Aorta (tissue), 5 donors: ENCODE results near the gene TMEM52. TPM values are rescaled to one million over a fixed set of nuclear protein-coding genes. Genes with fewer than 3 reads are reported as not detected.

Source experiments
- ATAC-seq: fragments of 200-7000 bp; cut with Tn5 transposase; one replicate; pipeline ENCODE4 v1.9.1; 2022; ENCODE audit warnings: moderate library complexity; ENCODE audit not compliant: low FRiP score
- DNase-seq, 2 donors: peaks; one replicate each; pipeline ENCODE4 v3.0.0-alpha.2; 2020
- H3K27ac ChIP-seq, 2 donors: one replicate each; pipeline ENCODE4 v1.5.1; 2013; ENCODE audit warnings: low read length in 2 of 2, mild to moderate bottlenecking in 2 of 2, moderate library complexity in 2 of 2, control low read depth in 1 of 2, inconsistent platforms in 1 of 2, low read depth in 1 of 2
- H3K27me3 ChIP-seq, 2 donors: one replicate each; pipeline ENCODE4 v1.6.1; 2013; ENCODE audit warnings: control low read depth in 1 of 2, low read length in 1 of 2, mild to moderate bottlenecking in 1 of 2, moderate library complexity in 1 of 2; ENCODE audit not compliant: insufficient read depth in 2 of 2, control insufficient read depth in 1 of 2
- H3K36me3 ChIP-seq, 2 donors: one replicate each; pipeline ENCODE4 v1.6.1; 2013; ENCODE audit warnings: control low read depth in 1 of 2, low read length in 1 of 2, mild to moderate bottlenecking in 1 of 2; ENCODE audit not compliant: insufficient read depth in 2 of 2, control insufficient read depth in 1 of 2
- H3K4me1 ChIP-seq, 2 donors: one replicate each; pipeline ENCODE4 v1.6.1; 2013; ENCODE audit warnings: low read length in 2 of 2, control low read depth in 1 of 2, mild to moderate bottlenecking in 1 of 2, moderate library complexity in 1 of 2; ENCODE audit not compliant: insufficient read depth in 2 of 2, control insufficient read depth in 1 of 2
- H3K4me3 ChIP-seq, 2 donors: one replicate each; pipeline ENCODE4 v1.5.1; 2013; ENCODE audit warnings: low read length in 2 of 2, control low read depth in 1 of 2, mild to moderate bottlenecking in 1 of 2
- H3K9me3 ChIP-seq: one replicate; pipeline ENCODE4 v1.6.1; 2013; ENCODE audit warnings: mild to moderate bottlenecking, low read length; ENCODE audit not compliant: control insufficient read depth
- WGBS, 2 donors: extraction: QIAGEN DNeasy Blood & Tissue Kit; methylation state at CpG; one replicate each; pipeline ENCODE4 v1.1.7; 2013; 5-methylcytosine and 5-hydroxymethylcytosine counted together
- intact Hi-C, 2 donors: fragments of 100-400 bp; cut with DNase I; formaldehyde crosslinking; loops; one replicate each; pipeline versions ENCODE4 v1.14.2 to v1.15.0; 2022
- polyA plus RNA-seq, 2 donors: library from polyadenylated mRNA; stranded (reverse); fragments of 200-250 nt; gene quantifications; one replicate each; pipeline ENCODE4 v1.2.3, GENCODE V29; 2013
- total RNA-seq, 2 donors: library from RNA; stranded (reverse); fragmentation: NEBNext Ultra II Directional; extraction: Animal tissue kit (Norgen Biotek cat#: 25700); gene quantifications; one replicate each; pipeline ENCODE4 v1.2.1, GENCODE V29; 2021
- donor health status: healthy with polysubstance abuse.
- donor health status: Bipolar disorder and iron deficiency.
- donor health status: DM: no; HTN: no; CAD: no.
- donor health status: DM: no; HTN: no; CAD: no.
- donor health status: DM: yes; HTN: yes; CAD: no.

TMEM52 gene
- total and polyA plus RNA-seq, 4 donors: 0.13 TPM; not detected in 3

DNA sequence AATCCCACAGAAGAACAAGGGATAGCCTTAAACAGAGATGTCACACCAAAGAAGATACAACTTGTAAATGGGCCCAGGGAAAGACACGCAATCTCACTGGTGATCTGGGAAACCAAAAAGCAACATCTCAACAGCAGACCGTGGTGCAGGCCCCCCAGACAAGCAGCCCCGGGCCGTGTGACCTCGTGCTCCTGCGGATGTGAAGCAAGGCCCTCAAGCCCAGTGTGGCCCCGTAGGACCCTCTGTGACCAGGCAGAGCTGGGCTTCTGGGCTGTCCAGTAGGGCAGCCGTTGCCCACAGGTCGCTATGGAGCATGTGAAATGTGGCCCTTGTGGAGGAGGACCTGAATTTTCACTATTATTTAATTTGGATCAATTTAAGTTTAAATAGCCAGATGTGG, 34.9 kb upstream of the TMEM52 start:
- Histone ChIP-seq H3K4me1 (no peaks in the 10 kb centered on the region), H3K9me3 (no peaks in the 10 kb centered on the region), H3K4me3 (no peak overlapping the region), H3K36me3 (no peaks in the 10 kb centered on the region), H3K27ac (no peak overlapping the region), H3K27me3 (no peaks in the 10 kb centered on the region)
- 82 to 85% methylated on average over 9 of the region's 9 CpGs for WGBS, 2 donors
- DNase-seq: peak in 1 of 2 donors; percentile 17
- ATAC-seq: no peak
- intact Hi-C loops: no loop called here

DNA sequence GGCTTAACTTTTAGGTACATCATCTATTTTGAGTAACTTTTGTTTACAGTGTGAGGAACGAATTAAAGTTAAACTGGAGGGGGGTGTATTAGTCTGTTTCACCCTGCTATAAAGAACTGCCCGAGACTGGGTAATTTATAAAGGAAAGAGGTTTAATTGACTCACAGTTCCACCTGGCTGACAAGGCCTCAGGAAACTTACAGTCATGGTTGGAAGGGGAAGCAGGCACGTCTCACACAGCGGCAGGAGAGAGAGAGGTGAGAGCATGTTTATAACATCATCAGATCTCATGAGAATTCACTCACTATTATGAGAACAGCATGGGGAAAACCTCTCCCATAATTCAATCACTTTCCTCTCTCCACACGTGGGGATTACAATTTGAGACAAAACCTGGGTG, 31.9 kb upstream of the TMEM52 start:
- H3K4me1 ChIP-seq: no peaks in the 10 kb centered on the region
- no peak overlapping the region for H3K27ac ChIP-seq
- ATAC-seq (no peak), DNase-seq (peak in 1 of 2 donors; percentile 5)
- no peaks in the 10 kb centered on the region for H3K9me3 ChIP-seq
- intact Hi-C loops: no loop called here
- H3K27me3 ChIP-seq: no peaks in the 10 kb centered on the region
- H3K36me3 ChIP-seq: no peaks in the 10 kb centered on the region
- H3K4me3 ChIP-seq: no peak overlapping the region
- WGBS, 2 donors: 68 to 70% methylated on average over 5 of the region's 5 CpGs

DNA sequence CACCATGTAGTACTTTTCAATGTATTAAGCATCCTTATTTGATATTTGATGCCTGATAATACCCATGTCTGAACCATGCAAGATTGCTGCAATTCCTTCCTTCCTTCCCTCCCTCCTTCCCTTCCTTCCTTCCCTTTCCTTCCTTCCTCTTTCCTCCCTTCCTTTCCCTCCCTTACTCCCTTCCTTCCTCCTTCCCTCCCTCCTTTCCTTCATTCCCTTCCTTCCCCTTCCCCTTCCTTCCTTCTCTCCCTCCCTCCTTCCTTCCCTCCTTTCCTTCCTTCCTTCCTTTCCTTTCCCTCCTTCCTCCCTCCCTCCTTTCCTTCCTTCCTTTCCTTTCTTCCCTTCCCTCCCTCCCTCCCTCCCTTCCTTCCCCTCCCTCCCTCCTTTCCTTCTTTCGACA, 29.7 kb upstream of the TMEM52 start:
- Histone ChIP-seq H3K27me3 (no peaks in the 10 kb centered on the region), H3K4me3 (no peak overlapping the region), H3K4me1 (no peaks in the 10 kb centered on the region), H3K27ac (no peak overlapping the region), H3K36me3 (no peaks in the 10 kb centered on the region), H3K9me3 (no peaks in the 10 kb centered on the region)
- DNase-seq (no peak), ATAC-seq (no peak)
- 44 to 50% methylated on average over 1 of the region's 1 CpG for WGBS, 2 donors
- intact Hi-C loops: no loop called here

GRCh38 chr1:1947493-1947892, 28.4 kb upstream of the TMEM52 start:
- Histone ChIP-seq H3K27ac (no peak overlapping the region), H3K4me1 (no peaks in the 10 kb centered on the region), H3K9me3 (no peaks in the 10 kb centered on the region), H3K4me3 (no peak overlapping the region), H3K36me3 (no peaks in the 10 kb centered on the region), H3K27me3 (no peaks in the 10 kb centered on the region)
- ATAC-seq: no peak
- peak; percentile 13 to 61 for DNase-seq
- WGBS, 2 donors: 71 to 74% methylated on average over 14 of the region's 14 CpGs
- intact Hi-C loops: no loop called here

DNA sequence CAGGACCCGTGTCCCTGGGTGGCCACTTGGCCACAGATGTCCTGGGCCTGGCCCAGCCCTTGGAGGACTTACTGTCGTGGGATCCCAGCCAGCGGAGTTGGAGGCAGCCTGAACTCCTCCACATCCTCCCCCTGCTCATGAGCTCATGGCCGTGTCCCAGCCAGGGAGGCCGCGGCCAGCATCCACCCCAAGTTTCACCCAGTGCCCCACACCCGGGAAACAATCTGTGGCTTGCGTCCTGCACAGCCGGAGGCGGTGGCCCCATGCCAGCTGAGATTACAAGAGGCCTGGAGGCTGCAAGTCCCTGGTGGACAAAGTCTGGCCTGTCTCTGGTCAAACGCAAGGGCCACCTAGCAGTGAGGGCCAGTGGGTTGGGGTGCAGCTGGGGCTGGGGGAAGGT, 27.5 kb upstream of the TMEM52 start:
- Histone ChIP-seq H3K27ac (no peak overlapping the region), H3K27me3 (no peaks in the 10 kb centered on the region), H3K4me3 (no peak overlapping the region), H3K36me3 (no peaks in the 10 kb centered on the region), H3K9me3 (no peaks in the 10 kb centered on the region), H3K4me1 (no peaks in the 10 kb centered on the region)
- peak; percentile 49 to 80 for DNase-seq
- no peak for ATAC-seq
- 4 to 5% methylated on average over 11 of the region's 11 CpGs for WGBS, 2 donors
- intact Hi-C loops: no loop called here

GRCh38 chr1:1945782-1946393, 26.8 kb upstream of the TMEM52 start:
- DNase-seq: peak; percentile 10 to 67
- intact Hi-C loops: no loop called here
- Histone ChIP-seq H3K36me3 (no peaks in the 10 kb centered on the region), H3K4me1 (no peaks in the 10 kb centered on the region), H3K27me3 (no peaks in the 10 kb centered on the region), H3K4me3 (no peak overlapping the region), H3K27ac (no peak overlapping the region), H3K9me3 (no peaks in the 10 kb centered on the region)
- 86 to 90% methylated on average over 29 of the region's 29 CpGs for WGBS, 2 donors
- ATAC-seq: no peak

GRCh38 chr1:1943834-1944570, 24.9 kb upstream of the TMEM52 start:
- Histone ChIP-seq H3K4me1 (no peaks in the 10 kb centered on the region), H3K4me3 (no peak overlapping the region), H3K9me3 (no peaks in the 10 kb centered on the region), H3K36me3 (no peaks in the 10 kb centered on the region), H3K27ac (no peak overlapping the region), H3K27me3 (no peaks in the 10 kb centered on the region)
- intact Hi-C loops: loop anchor here in 1 of 2 donors (5.0 kb wide), 1 partner anchor 228 kb away; no protein-coding TSS in a partner anchor
- ATAC-seq (peak; percentile 69), DNase-seq (peak; percentile 48 to 85)
- 8 to 12% methylated on average over 35 to 37 of the region's 37 CpGs for WGBS, 2 donors

DNA sequence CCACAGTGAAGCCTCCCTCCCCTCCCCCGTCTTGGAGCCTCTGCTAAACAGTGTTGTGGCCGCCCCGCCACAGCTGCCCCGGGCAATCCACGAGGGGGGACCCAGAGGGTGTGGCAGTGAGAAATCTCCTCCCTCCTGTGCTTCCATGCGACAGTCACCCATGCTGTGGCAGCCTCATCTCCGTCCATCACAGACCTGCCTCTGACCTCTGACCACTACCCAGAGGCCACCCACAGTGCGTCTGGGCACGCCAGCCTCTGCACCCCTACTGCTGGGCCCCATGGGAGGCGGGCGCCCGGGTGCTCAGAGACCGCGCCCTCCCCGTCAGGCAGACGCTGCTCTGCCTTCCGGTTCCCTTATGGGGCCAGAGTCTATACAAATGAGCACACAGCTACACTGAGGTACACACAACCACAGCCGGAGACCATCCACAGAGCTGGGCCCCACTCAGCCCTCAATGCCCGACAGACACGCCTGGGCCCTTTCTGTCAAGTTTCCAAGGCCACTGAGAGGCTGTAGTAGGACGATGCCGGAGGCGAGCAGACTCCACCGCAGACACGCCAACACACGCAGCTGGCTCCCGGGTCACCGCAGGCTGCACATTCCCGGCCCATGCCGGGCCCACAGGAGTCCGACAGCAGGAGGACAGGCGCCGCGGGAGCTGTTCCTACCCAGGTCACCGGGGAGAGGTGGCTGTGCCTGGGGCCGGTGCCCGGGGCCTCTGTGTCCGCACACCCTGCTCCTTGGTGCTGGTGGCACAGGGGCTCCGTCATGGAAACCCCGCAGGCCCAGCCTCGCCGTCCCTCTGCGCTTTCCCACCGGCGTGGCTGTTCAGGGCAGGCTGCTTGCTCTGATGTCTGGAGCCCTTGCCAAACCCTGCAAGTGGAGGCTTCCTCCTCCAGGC, 23.9 kb upstream of the TMEM52 start:
- no peak overlapping the region for H3K27ac ChIP-seq
- no peaks in the 10 kb centered on the region for H3K4me1 ChIP-seq
- ATAC-seq (peak; percentile 6), DNase-seq (peak; percentile 40 to 67)
- H3K36me3 ChIP-seq: no peaks in the 10 kb centered on the region
- no peaks in the 10 kb centered on the region for H3K27me3 ChIP-seq
- intact Hi-C loops: loop anchor here in 1 of 2 donors (5.0 kb wide), 1 partner anchor 229 kb away; no protein-coding TSS in a partner anchor
- no peaks in the 10 kb centered on the region for H3K9me3 ChIP-seq
- 84 to 85% methylated on average over 41 to 45 of the region's 45 CpGs for WGBS, 2 donors
- no peak overlapping the region for H3K4me3 ChIP-seq
